CD4-positive, CD25-positive, alpha-beta regulatory T cell (primary cell): ENCODE results near the gene CHST11. TPM values are rescaled to one million over a fixed set of nuclear protein-coding genes. Genes with fewer than 3 reads are reported as not detected.

Experiments used
- ATAC-seq, 2 donors: fragments of 150-1000 bp; cut with Tn5 transposase; one replicate each; pipeline ENCODE4 v1.10.0; 2021; ENCODE audit warnings: low read depth in 2 of 2, moderate number of reproducible peaks in 2 of 2, moderate library complexity in 1 of 2
- DNase-seq, 3 donors: peaks; one replicate each; pipeline versions ENCODE4 v3.0.0 to v3.0.0-alpha.2; 2012 to 2022; ENCODE audit warnings: mixed read lengths in 1 of 3
- H3K27ac ChIP-seq: one replicate; pipeline ENCODE4 v1.7.0; 2013; ENCODE audit warnings: mild to moderate bottlenecking, low read length; ENCODE audit not compliant: insufficient read depth, poor library complexity, severe bottlenecking
- H3K27me3 ChIP-seq: one replicate; pipeline ENCODE4 v1.7.0; 2013; ENCODE audit warnings: low read length; ENCODE audit not compliant: control insufficient read depth, insufficient read depth
- H3K36me3 ChIP-seq: one replicate; pipeline ENCODE4 v1.7.0; 2013; ENCODE audit warnings: mild to moderate bottlenecking, low read length, moderate library complexity; ENCODE audit not compliant: control insufficient read depth, insufficient read depth
- H3K4me1 ChIP-seq: 2 replicates; pipeline ENCODE4 v1.7.0; 2013; ENCODE audit warnings: mild to moderate bottlenecking, low read length; ENCODE audit not compliant: insufficient read depth, control insufficient read depth, poor library complexity, severe bottlenecking
- H3K4me3 ChIP-seq: one replicate; pipeline ENCODE4 v1.7.0; 2013; ENCODE audit warnings: low read depth, mild to moderate bottlenecking, low read length, moderate library complexity
- H3K9me3 ChIP-seq, 2 experiments: 1 replicate in 1 of 2; 2 replicates in 1 of 2; pipeline ENCODE4 v1.7.0; 2013; ENCODE audit warnings: low read length in 2 of 2, mild to moderate bottlenecking in 1 of 2, moderate library complexity in 1 of 2; ENCODE audit not compliant: control insufficient read depth in 2 of 2
- H3K27ac Mint-ChIP-seq, 3 donors: one replicate each; pipeline ENCODE4 v1.8.0; 2020 to 2022; ENCODE audit warnings: mild to moderate bottlenecking in 3 of 3, mixed read lengths in 3 of 3, moderate library complexity in 2 of 3
- H3K27me3 Mint-ChIP-seq: one replicate; pipeline ENCODE4 v1.8.0; 2022; ENCODE audit warnings: mild to moderate bottlenecking, mixed read lengths
- H3K36me3 Mint-ChIP-seq: one replicate; pipeline ENCODE4 v1.8.0; 2020; ENCODE audit warnings: mixed read lengths
- H3K4me1 Mint-ChIP-seq, 4 donors: one replicate each; pipeline ENCODE4 v1.8.0; 2020 to 2022; ENCODE audit warnings: mixed read lengths in 4 of 4, mild to moderate bottlenecking in 1 of 4
- H3K4me3 Mint-ChIP-seq, 4 donors: one replicate each; pipeline ENCODE4 v1.8.0; 2020 to 2022; ENCODE audit warnings: mild to moderate bottlenecking in 4 of 4, mixed read lengths in 4 of 4, moderate library complexity in 3 of 4
- H3K9me3 Mint-ChIP-seq, 7 donors: one replicate each; pipeline ENCODE4 v1.8.0; 2020 to 2022; ENCODE audit warnings: mixed read lengths in 7 of 7, mild to moderate bottlenecking in 3 of 7, moderate library complexity in 2 of 7
- polyA plus RNA-seq, 4 donors: library from polyadenylated mRNA; unstranded; fragments of 300-500 nt; fragmentation: Illumina TruSeq; gene quantifications; one replicate each; pipeline ENCODE4 v1.2.3, GENCODE V29; 2021
- total RNA-seq: library from RNA; stranded (reverse); gene quantifications from one replicate; pipeline ENCODE4 v1.2.3, GENCODE V29; 2022

Gene CHST11
- total and polyA plus RNA-seq, 5 donors from 2014 or later = 70.2 to 192 (median 105) TPM

- H3K4me3 ChIP-seq = no peak overlapping the region
- Mint-ChIP-seq H3K4me1 (peaks cover 32 to 82% (median 69%) of the 10 kb centered on the region in 4 donors), H3K4me3 (no peak overlapping the region), H3K9me3 (peaks cover 0 to 2% (median 0%) of the 10 kb centered on the region in 7 donors), H3K27me3 (no peaks in the 10 kb centered on the region), H3K27ac (no peak overlapping the region), H3K36me3 (peaks cover 15% of the 10 kb centered on the region)
- ATAC-seq = no peak
- peaks cover 12% of the 10 kb centered on the region for H3K36me3 ChIP-seq
- H3K27ac ChIP-seq = no peak overlapping the region
- H3K4me1 ChIP-seq = peaks cover 44% of the 10 kb centered on the region
- no peak for DNase-seq
- no peaks in the 10 kb centered on the region for H3K9me3 ChIP-seq
- no peaks in the 10 kb centered on the region for H3K27me3 ChIP-seq
Measured at GRCh38 chr12:104667139-104667538, 210.4 kb downstream of the CHST11 start.

DNA sequence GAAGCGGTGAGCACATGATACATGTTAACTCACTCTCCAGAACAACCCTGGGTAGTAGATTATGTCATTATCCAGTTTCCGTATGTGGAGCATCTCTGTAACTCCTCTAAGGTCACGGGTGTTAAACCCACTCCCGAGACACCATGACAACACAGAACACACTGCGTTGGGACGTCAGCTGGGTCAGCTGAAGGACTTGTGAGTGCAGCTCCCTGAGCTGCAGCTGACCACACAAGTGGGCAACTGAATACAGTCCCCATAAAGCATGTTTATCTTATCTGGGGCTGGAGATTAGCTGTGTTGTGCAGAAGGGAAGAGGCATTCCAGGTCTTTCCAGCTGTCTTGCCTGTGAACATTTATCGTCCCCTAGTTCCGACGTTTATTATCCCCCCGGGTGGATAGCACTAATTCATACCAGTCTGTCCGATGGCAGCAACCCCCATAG, 211.5 kb downstream of the CHST11 start:
- Histone ChIP-seq H3K36me3 (peaks cover 12% of the 10 kb centered on the region), H3K27me3 (no peaks in the 10 kb centered on the region), H3K4me3 (no peak overlapping the region), H3K9me3 (no peaks in the 10 kb centered on the region), H3K4me1 (peaks cover 43% of the 10 kb centered on the region), H3K27ac (no peak overlapping the region)
- H3K4me1 Mint-ChIP-seq = peaks cover 27 to 86% (median 68%) of the 10 kb centered on the region in 4 donors
- peaks cover 0 to 2% (median 0%) of the 10 kb centered on the region in 7 donors for H3K9me3 Mint-ChIP-seq
- H3K27me3 Mint-ChIP-seq = no peaks in the 10 kb centered on the region
- ATAC-seq (no peak), DNase-seq (no peak)
- peak overlapping the region in 1 of 3 donors; percentile 80 for H3K27ac Mint-ChIP-seq
- H3K4me3 Mint-ChIP-seq = peak overlapping the region in 2 of 4 donors; percentile 11 to 44
- H3K36me3 Mint-ChIP-seq = peaks cover 19% of the 10 kb centered on the region

- Mint-ChIP-seq H3K36me3 (peaks cover 19% of the 10 kb centered on the region), H3K27ac (peak overlapping the region in 1 of 3 donors; percentile 93), H3K4me3 (peak overlapping the region in 2 of 4 donors; percentile 25 to 26), H3K4me1 (peaks cover 29 to 86% (median 67%) of the 10 kb centered on the region in 4 donors), H3K27me3 (no peaks in the 10 kb centered on the region), H3K9me3 (peaks cover 0 to 2% (median 0%) of the 10 kb centered on the region in 7 donors)
- Histone ChIP-seq H3K27ac (no peak overlapping the region), H3K4me1 (peaks cover 42% of the 10 kb centered on the region), H3K4me3 (peak overlapping the region; percentile 63), H3K9me3 (no peaks in the 10 kb centered on the region), H3K36me3 (peaks cover 9% of the 10 kb centered on the region), H3K27me3 (no peaks in the 10 kb centered on the region)
- DNase-seq (no peak), ATAC-seq (no peak)
Measured at GRCh38 chr12:104669089-104669721, 212.5 kb downstream of the CHST11 start.

GRCh38 chr12:104669851-104670337, 213.1 kb downstream of the CHST11 start:
- H3K4me1 Mint-ChIP-seq = peaks cover 35 to 84% (median 67%) of the 10 kb centered on the region in 4 donors
- H3K36me3 ChIP-seq = peaks cover 9% of the 10 kb centered on the region
- H3K27me3 Mint-ChIP-seq = no peaks in the 10 kb centered on the region
- H3K36me3 Mint-ChIP-seq = peaks cover 19% of the 10 kb centered on the region
- peak overlapping the region in 2 of 4 donors; percentile 57 to 83 for H3K4me3 Mint-ChIP-seq
- peak overlapping the region; percentile 2 to 93 (median 41) for H3K27ac Mint-ChIP-seq
- no peaks in the 10 kb centered on the region for H3K27me3 ChIP-seq
- DNase-seq (peak; percentile 19 to 58 (median 24)), ATAC-seq (peak; percentile 54 to 61)
- peaks cover 0 to 2% (median 0%) of the 10 kb centered on the region in 7 donors for H3K9me3 Mint-ChIP-seq
- H3K4me3 ChIP-seq = peak overlapping the region; percentile 63
- peaks cover 39% of the 10 kb centered on the region for H3K4me1 ChIP-seq
- H3K27ac ChIP-seq = peak overlapping the region; percentile 51
- H3K9me3 ChIP-seq = no peaks in the 10 kb centered on the region

- peak overlapping the region; percentile 90 to 93 (median 93) for H3K27ac Mint-ChIP-seq
- Histone ChIP-seq H3K27ac (peak overlapping the region; percentile 76), H3K4me3 (peak overlapping the region; percentile 63), H3K27me3 (no peaks in the 10 kb centered on the region), H3K36me3 (peaks cover 9% of the 10 kb centered on the region), H3K4me1 (peaks cover 39% of the 10 kb centered on the region), H3K9me3 (no peaks in the 10 kb centered on the region)
- no peaks in the 10 kb centered on the region for H3K27me3 Mint-ChIP-seq
- ATAC-seq = no peak
- no peak for DNase-seq
- H3K4me1 Mint-ChIP-seq = peaks cover 31 to 83% (median 63%) of the 10 kb centered on the region in 4 donors
- H3K36me3 Mint-ChIP-seq = peaks cover 14% of the 10 kb centered on the region
- H3K9me3 Mint-ChIP-seq = peaks cover 0 to 2% (median 0%) of the 10 kb centered on the region in 7 donors
- H3K4me3 Mint-ChIP-seq = peak overlapping the region; percentile 44 to 86 (median 70)
Measured at GRCh38 chr12:104670439-104671408, 214.0 kb downstream of the CHST11 start.

DNA sequence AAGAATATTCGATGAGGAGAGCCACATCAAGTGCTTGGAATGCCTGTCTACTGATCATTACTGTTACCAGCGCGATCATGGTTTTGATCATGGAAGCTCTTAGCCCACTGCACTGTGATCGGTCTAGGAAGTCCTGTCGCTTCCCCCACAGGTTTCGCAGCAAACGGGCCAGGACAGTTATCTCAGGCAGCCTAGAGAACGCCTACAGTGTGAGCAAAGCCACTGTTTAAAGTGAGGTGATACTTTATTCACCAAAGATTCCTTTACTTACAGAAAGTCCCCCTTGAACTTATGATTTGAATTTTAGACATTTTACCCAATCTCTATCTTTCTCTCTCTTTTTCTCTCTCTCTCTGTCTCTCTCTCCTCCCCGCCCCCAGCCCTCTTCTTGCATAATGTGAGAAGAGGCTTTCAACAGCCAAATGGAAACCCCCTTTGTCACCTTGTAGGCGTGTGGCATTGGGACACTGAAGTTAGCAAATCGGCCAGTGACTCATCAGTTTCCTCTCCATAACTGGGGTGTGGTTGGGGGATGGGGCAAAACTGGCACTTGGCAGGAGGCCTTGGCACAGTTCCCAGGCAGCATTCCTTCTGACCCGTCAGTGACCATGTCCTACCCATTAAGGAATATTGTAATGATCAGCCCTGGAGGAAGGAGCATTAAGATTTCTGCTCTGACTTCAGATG, 214.8 kb downstream of the CHST11 start:
- Mint-ChIP-seq H3K4me3 (peak overlapping the region; percentile 44 to 86 (median 70)), H3K9me3 (peaks cover 0 to under 1% (median 0%) of the 10 kb centered on the region in 7 donors), H3K36me3 (peaks cover 11% of the 10 kb centered on the region), H3K27ac (peak overlapping the region; percentile 90 to 93 (median 93)), H3K27me3 (no peaks in the 10 kb centered on the region), H3K4me1 (peaks cover 31 to 84% (median 61%) of the 10 kb centered on the region in 4 donors)
- Histone ChIP-seq H3K27me3 (no peaks in the 10 kb centered on the region), H3K4me1 (peaks cover 39% of the 10 kb centered on the region), H3K4me3 (peak overlapping the region; percentile 63), H3K9me3 (no peaks in the 10 kb centered on the region), H3K27ac (peak overlapping the region; percentile 76), H3K36me3 (peaks cover 9% of the 10 kb centered on the region)
- DNase-seq (peak; percentile 39 to 80 (median 65)), ATAC-seq (peak; percentile 69 to 71)

DNA sequence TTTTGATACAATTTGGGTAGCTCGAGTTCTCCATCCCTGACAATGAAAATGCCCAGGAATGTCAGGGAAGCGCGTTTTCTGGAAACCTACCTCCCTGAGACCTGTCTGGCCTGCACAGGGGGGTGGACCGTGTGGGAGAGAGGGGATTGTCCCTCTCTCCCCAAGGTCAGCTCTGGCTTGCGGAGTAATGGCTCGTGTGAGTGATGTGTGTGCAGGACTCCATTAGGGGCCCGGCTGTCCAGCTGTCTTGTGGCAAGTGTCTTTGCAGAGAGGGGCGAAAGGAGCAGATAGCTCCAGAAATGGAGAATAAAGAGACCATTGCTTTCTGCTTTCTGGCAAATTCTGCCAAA, 215.3 kb downstream of the CHST11 start:
- Histone ChIP-seq H3K27ac (peak overlapping the region; percentile 76), H3K36me3 (peaks cover 8% of the 10 kb centered on the region), H3K9me3 (no peaks in the 10 kb centered on the region), H3K27me3 (no peaks in the 10 kb centered on the region), H3K4me3 (no peak overlapping the region), H3K4me1 (peaks cover 39% of the 10 kb centered on the region)
- Mint-ChIP-seq H3K4me3 (peak overlapping the region; percentile 44 to 86 (median 70)), H3K9me3 (no peaks in the 10 kb centered on the region), H3K27ac (peak overlapping the region; percentile 90 to 93 (median 93)), H3K27me3 (no peaks in the 10 kb centered on the region), H3K36me3 (peaks cover 10% of the 10 kb centered on the region), H3K4me1 (peaks cover 33 to 85% (median 64%) of the 10 kb centered on the region in 4 donors)
- no peak for ATAC-seq
- DNase-seq = no peak
